GM19240 (cell line): ENCODE data around the gene NPHP4.

Source experiments
- DNase-seq: peaks from one replicate; pipeline ENCODE4 v3.0.0; 2011; ENCODE audit warnings: low spot score; ENCODE audit not compliant: insufficient read length

NPHP4 gene

DNA sequence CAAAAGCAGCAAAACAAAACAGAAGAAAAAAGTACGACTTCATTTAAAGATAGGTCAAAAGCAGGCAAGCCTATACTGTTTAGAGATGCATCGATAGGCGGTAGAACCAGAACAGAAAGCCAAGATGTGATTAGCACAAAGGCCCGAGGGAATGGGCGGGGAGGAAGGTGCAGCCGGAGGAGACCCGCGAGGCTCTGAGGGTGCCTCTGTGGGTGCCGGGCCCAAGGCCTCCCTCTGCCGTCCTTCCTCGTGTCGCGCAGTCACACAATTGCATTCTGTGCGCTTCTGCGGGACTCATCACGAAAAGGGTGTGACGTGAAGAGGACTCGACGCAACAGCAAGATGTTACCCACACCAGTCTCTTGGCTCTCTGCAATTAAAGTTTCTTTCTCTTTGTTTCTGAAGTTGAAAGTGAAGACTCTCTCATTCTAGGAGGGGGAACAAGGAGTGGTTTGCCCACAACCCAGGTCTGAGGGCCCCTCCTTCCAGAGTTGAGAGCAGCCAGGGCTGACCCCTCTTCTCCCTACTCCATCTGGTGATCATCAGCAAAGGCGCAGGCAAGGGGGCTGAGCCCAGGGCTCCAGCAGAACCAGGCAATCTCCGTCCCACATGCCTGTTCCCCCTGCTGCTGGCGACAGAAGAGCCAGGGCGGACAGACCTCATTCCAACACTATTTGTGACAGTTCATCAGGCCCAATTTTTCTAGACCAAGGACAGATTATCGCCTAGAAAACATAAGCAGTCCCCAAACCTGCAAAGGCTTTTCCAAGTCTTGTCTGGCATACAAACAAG lies 41.0 kb downstream of the NPHP4 start:
- DNase-seq = no peak

DNA sequence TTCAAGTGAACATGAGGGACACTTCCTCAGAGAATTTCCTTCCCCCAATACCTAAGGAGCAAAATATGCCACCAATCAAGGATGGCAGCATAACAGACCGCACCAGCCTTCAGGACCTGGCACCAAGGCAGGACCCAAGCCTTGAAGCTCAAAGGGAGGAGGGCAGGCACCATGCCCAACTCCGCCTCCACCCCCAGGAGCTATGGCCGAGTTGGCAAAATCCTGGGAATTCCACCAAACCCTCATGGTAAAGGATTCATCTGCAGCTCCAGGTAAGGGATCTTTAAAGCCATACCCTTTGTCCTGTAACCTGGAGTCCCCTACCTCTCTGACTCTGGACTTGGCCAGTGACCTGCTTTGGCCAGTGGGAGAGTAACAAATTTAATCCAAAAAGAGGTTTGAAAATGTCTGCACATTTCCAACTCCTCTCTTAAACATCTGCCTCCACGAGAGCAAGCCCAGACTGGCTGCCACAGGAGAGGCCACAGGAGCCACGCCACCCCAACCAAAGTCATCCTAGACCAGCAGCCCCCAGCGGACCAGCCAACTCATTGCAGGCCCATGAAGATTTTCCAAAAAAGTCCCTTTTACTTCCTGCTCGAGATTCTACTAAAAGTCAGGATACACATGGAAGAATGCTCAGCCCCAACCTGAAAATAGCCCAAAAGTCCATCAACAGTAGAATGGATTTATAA lies 41.9 kb downstream of the NPHP4 start:
- DNase-seq = no peak

DNA sequence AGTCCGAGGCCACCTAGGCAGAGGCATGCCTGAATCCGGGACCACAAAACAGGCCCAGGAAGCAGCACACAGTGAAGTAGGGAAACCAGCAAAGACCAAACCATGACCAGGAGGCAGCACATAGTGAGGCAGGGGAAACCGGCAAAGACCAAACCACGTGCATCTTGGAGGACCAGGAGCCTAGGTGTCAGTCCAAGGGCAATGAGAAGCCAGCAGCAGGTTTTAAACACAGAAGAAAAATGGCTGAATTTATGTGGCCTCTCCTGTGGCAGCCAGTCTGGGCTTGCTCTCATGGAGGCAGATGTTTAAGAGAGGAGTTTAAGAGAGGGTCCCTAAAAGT lies 42.5 kb downstream of the NPHP4 start:
- DNase-seq = no peak

DNA sequence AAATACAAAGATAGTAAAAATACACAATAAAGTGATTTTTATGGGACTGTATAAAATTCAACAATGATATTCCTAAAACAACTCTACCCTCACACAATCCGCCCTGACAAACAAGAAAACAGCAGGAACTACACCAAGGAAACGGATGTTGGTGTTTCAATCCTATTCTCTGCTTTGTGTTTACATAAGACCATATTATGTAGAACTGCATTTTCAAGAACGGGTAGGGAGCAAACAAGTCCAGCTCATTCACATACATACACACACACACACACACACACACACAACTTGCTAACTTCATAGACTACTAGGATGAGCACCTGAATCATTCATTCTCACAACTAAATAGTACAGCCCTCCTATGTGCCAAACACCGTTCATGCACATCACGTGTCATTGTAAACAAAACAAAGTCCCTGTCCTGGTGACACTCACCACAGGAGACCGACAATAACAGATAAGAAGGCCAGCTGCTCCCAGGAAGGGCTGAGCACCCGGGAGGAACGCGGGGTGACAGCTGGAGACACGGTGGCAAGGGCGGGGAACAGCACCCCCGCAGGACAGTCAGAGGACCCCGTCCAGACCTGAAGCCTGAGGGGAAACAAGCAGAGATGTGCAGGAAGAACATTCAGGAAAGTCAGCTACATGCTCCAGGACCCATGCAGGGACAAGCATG lies 43.0 kb downstream of the NPHP4 start:
- no peak for DNase-seq

DNA sequence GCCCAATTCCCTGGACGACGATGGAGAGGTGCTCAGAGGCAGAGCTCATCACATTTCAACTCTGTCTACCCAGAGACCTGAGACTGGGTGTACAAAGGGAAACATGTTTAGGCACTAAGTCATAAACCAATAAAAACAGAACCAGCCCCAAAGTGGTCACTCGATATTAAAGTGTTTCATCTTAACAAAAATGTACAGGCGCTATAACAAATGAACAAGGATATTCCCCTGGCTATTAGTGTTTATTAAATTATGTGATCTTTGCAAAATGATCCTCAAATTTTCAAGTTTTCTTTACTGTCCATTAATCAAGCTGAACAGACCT lies 43.6 kb downstream of the NPHP4 start:
- no peak for DNase-seq

DNA sequence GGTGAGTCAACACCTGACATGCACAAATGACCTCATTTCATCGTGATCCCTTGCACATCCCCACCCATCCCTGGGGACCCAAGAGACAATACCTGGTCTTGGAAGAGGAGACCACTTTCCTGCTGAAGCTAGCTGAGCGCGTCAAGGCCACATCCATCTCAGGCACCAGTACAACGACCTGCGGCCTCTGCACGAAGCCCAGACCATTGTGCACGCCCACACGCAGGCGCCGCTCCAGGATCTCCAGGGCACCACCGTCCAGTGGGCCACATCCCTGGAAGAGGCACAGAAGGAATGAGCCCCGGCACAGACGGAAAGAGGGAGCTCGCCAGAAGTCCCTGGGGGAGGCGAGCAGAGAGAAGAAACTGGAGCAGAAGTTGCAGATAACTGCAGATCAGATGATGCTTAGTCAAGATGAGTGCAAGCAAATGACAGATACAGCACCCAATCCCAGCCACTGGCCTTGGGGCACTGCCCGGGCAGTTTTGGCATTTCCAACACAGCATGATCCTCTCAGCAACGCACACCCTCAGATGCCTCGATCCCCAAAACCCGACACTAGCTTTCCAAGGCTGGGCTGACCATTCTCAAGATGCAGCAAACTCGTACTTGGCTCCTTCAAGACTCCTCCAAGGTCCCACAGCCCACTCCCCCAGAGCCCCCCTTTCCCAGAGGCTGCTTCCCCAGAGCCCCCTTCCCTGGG lies 44.1 kb downstream of the NPHP4 start:
- no peak for DNase-seq

DNA sequence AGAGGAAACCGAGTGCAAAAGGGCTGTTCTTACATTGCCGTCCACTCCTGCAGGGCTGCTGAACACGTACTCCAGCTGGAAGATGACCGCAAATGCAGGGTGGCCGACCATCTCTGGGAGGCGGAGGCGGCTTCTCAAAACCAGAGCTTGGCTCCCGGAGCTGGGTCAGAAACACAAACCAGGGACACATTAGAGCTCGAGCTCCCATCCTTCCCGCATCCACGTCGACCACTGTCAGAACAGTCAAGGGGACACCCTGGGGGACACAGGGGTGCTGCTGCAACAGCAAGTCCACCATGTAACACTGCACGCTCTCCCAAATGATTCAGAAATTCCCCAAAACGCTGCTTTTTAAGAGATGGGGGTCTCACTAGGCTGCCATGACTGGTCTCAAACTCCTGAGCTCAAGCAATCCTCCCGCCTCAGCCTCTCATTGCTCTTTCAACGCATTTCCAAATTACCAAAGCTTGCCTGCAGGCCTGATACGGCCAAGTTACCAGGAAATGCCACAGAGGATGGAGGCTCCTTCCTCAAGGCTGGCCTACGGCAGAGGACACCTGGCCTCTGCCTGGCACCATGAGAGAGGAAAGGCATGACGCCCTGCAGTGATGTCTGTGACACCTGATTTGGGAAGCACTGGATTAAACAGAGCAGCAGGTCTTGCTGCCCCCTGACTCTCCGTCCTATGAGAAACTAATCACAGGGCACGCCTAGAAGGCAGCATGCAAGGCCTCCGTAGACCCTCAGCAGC lies 45.0 kb downstream of the NPHP4 start:
- DNase-seq = no peak

DNA sequence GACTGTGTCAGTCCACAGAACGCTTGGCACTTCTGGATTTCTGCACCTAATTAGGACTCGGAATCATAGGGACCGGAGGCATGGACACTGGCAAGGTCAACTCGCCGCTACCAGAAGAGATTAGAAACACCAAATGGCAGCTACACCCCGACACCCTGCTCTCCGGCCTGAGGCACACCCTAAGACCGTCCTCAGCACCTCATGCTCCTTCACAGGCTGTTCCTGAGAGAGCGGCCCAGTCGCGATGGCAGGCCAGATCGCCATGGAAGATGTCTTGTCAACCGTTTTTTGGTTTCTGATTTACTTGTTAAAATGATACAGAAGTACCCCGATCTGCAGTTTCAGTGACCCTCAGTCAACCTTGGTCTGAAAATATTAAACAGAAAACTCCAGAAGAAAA lies 46.8 kb downstream of the NPHP4 start:
- no peak for DNase-seq

DNA sequence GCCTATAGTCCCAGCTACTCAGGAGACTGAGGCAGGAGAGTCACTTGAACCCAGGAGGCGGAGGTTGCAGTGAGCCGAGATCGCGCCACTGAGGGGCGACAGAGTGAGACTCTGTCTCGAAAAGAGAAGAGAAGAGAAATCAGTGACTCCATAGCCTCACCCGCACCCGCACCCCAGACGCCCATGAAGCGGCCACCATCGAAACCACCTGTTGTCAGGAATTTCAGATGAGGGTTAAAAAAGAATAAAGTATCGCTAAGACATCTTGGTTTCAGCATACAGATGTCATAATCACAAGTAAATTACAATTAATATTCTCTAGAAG lies 47.4 kb downstream of the NPHP4 start:
- DNase-seq = no peak

DNA sequence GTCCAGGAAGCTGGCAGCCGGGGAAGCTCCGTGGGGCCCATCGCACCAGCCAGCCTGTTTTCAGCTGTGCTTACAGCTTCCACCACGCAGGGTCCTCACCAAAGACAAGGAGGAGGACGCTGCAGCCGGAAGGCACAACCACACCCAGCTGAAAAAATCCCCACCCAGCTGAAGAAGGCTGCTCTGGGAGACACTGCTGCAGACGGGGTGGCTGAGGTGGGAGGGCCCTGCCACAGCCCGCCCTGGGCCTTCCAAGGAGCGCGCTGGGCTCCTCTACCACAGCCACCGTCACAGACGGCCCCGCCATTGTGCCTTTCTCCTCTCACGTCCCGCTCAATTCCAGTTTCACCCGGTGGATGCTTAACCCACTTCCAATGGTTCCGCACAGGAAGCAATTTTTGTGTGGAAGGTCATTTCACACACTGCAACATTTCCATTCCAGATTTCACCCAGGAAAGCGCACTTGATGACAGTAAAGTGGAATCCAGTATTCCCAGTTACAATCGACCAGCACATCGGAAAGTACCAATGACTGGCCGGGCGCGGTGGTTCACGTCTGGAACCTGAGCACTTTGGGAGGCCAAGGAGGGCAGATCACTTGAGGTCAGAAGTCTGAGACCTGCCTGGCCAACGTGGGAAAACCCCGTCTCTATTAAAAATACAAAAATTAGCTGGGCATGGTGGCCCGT lies 47.9 kb downstream of the NPHP4 start:
- no peak for DNase-seq

DNA sequence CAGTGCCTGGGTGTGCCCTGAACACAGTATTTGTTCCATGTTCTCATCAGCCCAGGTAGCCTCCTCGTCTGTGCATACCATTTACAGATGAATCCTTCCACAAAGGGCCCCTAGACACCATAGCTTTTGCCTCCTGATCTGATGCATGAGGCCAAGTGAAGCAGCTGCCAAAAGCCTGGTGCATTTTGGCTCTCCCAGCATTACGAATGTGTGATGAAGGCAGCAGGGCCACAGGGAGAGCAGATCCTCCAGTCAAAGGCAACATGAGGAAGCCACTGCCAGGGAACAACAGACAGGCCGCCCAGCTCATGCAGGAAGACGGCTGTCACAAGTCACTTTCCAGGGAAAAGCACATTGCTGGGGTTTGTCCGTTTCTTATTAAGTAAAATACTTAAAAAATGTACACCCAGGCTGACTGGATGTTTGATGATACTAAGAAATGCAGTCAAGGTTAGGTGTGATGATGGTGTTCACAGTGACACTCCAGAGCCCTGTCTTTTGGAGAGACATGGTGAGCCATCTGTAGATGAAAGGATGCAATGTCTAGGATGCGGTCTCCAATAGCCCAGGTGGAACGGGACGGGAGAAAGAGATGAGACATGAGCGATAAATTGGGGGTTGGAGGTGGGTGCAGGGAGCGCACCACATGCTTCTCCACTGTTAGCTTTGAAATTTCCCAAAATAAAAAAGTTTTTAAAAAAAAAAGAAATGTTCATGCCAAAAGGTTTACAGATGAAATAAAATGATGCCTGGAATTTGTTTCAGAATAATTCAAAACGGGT lies 48.7 kb downstream of the NPHP4 start:
- DNase-seq = no peak

DNA sequence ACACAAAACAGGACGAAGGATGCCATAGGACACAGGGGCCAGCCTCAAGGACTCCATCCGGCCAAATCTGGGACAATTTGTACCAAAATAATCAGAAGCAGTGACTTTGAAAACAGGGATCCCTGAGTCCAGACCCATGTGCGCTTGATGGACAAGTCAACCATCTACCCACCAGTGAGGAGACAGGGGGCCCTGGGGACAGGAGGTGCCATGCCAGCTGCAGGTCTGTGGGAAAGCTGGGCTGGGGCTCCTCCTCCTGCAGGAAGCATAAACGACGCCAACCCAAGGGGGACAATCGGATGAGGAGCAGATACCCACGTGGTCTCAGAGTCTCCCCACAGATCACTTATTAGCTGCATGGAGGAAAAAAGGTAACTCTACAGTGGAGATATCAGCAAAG lies 50.6 kb downstream of the NPHP4 start:
- no peak for DNase-seq

DNA sequence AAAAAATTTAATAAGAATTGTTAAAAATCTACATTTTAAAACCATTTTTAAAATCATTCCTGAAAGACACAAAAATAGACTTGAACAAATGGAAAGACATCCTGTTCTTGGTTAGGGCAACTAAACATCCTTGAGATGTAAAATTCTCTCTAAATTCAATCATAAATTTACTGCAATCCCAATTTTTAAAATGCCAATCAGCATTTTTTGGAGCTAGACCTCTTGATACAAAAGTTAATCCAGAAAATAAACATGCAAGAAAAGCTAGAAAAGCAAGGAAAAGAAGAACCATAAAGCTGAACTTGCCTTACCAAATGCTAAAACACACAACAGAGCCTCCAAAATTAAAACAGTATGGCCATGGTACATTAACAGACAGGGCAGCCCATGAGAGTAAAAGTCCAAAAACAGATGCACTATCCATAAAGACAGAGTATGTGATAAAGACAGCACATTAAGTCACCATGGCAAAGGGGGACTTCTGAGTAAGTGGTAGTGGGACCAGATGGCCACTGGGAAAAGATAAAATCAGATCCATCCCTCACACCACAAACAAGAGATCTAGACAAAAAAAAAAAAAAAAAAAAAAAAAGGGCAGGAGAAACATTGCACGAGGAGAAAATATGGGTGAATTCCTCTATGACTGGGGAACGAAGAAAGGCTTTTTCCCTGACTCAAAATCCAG lies 51.4 kb downstream of the NPHP4 start:
- no peak for DNase-seq

DNA sequence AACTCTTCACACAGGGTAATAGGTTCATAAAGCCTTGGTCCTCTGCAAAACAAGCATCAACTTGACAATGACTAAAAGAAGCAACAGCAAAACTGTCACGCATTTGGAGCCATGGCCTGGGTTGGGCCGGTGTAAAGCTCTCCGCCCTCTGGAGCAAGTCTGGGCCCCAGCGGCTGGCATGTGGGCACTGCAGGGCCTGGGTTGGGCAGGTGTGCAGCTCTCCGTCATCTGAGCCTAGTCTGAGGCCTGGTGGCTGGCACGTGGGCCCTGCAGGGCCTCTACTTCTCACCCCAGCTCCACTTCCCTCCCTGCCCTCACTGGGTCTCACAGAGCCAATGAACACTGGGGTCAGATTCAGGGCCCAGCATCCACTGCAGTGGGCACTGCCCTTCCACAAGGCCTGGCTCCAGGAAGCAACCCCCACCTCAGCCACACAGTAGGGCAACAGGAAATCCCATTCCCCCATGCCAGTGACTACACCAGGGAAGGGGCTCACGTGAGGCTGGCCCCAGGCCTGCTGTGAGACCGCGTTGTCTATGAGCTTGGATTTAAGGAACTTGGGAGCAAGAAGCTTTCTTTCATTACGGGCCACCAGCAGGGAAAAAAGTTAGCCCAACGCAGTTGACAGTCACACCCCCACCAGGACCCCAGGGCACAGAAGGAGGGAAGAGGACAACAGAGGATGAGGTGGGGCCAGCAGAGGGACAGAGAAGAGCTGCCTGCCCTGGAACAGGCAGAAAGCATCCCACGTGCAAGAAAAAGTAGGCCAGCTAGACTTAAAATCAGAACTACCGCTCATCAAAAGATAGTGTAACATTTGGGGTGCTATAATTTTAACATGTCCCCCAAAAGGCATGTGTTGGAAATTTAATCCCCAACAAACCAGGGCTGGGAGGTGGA lies 52.7 kb downstream of the NPHP4 start:
- DNase-seq = no peak

DNA sequence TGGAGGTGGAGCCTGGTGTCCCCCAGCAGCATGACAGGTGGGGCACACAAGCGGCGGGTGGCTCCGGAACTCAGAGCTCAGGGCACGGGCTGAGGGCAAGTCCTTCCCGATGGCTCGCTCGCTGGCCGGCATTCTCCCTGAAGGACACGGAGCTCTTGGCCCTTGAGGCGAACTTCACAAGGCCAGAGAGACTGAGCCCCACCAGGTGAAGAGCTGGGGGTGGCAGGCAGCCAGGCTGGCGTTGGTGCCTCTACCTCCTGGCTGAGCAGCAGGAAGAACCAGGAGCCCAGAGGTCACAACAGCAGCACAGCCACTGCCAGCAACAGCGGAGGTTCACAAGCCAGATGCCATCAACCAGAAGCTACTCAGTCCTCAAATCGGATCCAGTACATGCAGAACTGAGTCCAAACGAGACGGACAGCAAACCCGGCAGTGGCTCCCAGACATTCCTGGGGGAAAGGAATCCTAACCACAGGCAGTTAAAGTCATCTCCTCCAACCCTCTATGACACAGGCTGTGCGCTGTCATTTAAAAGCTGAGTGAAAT lies 54.1 kb downstream of the NPHP4 start:
- no peak for DNase-seq

DNA sequence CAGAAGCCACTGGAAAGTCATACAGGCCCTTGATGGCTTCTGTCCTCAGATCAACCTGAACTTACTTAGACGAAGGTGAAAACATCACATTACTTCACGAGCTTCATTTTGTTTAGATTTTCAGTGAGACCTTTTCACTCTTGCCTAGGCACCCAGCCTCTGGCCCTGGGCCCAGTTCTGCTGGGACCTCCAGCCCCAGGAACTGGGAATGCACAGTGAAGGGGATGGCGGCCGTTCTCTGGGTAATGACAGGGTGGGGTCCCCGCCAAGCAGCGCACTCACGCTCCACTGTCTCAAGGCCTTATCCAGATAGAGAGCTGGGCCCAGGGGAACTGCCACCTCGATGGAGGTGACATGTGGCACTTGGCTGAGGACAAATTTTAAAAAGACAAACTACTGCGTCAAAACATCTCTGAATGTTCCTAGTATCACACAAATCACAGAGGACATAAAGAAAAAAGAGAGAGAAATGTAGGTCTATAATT lies 54.8 kb downstream of the NPHP4 start:
- no peak for DNase-seq

DNA sequence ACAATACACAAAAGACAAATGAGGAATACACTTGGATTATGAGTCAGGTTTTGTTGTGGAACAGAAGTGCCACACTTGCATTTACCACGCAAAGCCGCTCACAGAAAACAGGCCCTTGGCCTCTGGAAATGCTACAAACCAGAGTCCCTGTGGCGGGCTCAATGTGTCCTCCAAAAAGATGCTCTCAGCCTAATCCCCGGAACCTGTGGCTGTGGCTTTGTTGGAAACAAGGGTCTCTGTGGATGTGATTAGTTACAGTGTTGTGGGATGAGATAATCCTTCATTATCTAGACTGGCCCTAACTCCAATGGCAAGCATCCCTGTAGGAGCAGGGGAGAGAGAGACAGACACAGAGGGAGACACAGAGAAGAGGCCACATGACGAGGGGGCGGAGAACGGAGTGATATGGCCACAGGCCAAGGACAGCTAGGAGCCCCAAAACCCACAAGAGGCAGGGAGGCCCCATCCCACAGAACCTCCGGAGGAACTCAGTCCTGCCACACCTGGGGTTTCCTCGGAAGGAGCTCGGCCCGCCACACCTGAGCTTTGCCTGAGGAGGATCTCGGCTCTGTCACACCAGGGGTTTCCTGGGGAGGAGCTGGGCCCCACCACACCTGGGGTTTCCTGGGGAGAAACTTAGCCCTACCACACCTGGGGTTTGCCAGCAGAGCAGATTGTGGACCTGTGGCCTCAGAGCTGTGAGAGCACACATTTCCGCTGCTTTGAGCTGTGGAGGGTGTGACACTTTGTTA lies 55.4 kb downstream of the NPHP4 start:
- DNase-seq = no peak
